ENCODE results near the gene HLA-C.

DNA sequence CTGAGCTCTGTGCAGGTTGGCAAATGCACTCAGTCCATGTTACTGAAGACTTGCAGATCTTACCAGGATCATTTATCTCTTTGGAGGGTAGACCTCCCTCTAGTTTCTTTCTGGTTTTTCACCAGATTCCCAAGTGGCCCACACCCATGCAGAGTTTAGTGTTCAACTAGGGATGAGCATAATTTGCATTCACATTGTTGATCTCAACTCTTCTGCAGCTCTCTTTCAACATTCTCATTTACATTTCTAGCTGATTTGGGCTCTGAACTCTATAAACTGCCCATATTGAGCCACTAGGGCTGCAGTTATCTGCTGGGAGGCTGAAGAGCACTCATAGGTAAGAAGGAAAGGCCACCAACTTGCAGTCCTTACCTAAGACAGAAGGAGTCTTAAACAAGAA lies 17.9 kb upstream of the HLA-C start:
- TF ChIP-seq, protein P1, sequence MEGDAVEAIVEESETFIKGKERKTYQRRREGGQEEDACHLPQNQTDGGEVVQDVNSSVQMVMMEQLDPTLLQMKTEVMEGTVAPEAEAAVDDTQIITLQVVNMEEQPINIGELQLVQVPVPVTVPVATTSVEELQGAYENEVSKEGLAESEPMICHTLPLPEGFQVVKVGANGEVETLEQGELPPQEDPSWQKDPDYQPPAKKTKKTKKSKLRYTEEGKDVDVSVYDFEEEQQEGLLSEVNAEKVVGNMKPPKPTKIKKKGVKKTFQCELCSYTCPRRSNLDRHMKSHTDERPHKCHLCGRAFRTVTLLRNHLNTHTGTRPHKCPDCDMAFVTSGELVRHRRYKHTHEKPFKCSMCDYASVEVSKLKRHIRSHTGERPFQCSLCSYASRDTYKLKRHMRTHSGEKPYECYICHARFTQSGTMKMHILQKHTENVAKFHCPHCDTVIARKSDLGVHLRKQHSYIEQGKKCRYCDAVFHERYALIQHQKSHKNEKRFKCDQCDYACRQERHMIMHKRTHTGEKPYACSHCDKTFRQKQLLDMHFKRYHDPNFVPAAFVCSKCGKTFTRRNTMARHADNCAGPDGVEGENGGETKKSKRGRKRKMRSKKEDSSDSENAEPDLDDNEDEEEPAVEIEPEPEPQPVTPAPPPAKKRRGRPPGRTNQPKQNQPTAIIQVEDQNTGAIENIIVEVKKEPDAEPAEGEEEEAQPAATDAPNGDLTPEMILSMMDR (IDR thresholded peaks at IDR 0.05) = no peak
- no peak for TF ChIP-seq POLR2A (IDR thresholded peaks at IDR 0.05)

Measured in esophagus squamous epithelium (tissue), 4 donors.